WERI-Rb-1 (cell line): Measurements from ENCODE around the gene INPP5J.

Experiments
- DNase-seq: peaks from one replicate; pipeline ENCODE4 v3.0.0-alpha.2; 2020
- H3K27ac ChIP-seq: fragments of 250-450 bp; sonication (Bioruptor Pico); 2 replicates; pipeline ENCODE4 v1.5.1; 2020; ENCODE audit warnings: mild to moderate bottlenecking, moderate library complexity
- H3K27me3 ChIP-seq: fragments of 250-450 bp; sonication (Bioruptor Pico); 2 replicates; pipeline ENCODE4 v1.5.1; 2021; ENCODE audit warnings: mild to moderate bottlenecking, low read depth, moderate library complexity; ENCODE audit not compliant: insufficient read depth, severe bottlenecking
- H3K36me3 ChIP-seq: fragments of 250-450 bp; sonication (Bioruptor Pico); 2 replicates; pipeline ENCODE4 v1.5.1; 2020; ENCODE audit warnings: mild to moderate bottlenecking, moderate library complexity
- H3K4me3 ChIP-seq: 2 replicates; pipeline ENCODE4 v1.5.1; 2011; ENCODE audit warnings: low read depth, mild to moderate bottlenecking, control low read depth, low read length
- H3K9me3 ChIP-seq: fragments of 250-450 bp; sonication (Bioruptor Pico); 2 replicates; pipeline ENCODE4 v1.5.1; 2021; ENCODE audit warnings: mild to moderate bottlenecking, moderate library complexity; ENCODE audit not compliant: severe bottlenecking
- CTCF ChIP-seq: IDR thresholded peaks from 2 replicates; pipeline ENCODE4 v1.5.1; 2011; ENCODE audit warnings: low read depth, mild to moderate bottlenecking, control low read depth, inconsistent platforms, low read length

The INPP5J gene

GRCh38 chr22:31118046-31118820 lies 4.5 kb upstream of the INPP5J start:
- no peak for TF ChIP-seq CTCF
- Histone ChIP-seq H3K27me3 (no peaks in the 10 kb centered on the region), H3K9me3 (no peaks in the 10 kb centered on the region), H3K4me3 (no peak overlapping the region), H3K36me3 (no peaks in the 10 kb centered on the region), H3K27ac (peak overlapping the region; percentile 72)
- DNase-seq: no peak

GRCh38 chr22:31119026-31119717 lies 3.6 kb upstream of the INPP5J start:
- TF ChIP-seq CTCF: no peak
- H3K36me3 ChIP-seq: no peaks in the 10 kb centered on the region
- peak; percentile 52 for DNase-seq
- no peak overlapping the region for H3K4me3 ChIP-seq
- H3K27me3 ChIP-seq: no peaks in the 10 kb centered on the region
- H3K9me3 ChIP-seq: no peaks in the 10 kb centered on the region
- peak overlapping the region; percentile 72 for H3K27ac ChIP-seq

- no peak overlapping the region for H3K4me3 ChIP-seq
- no peak for DNase-seq
- TF ChIP-seq CTCF: no peak
- H3K36me3 ChIP-seq: no peaks in the 10 kb centered on the region
- H3K9me3 ChIP-seq: no peaks in the 10 kb centered on the region
- no peaks in the 10 kb centered on the region for H3K27me3 ChIP-seq
- no peak overlapping the region for H3K27ac ChIP-seq
Measured at GRCh38 chr22:31120230-31120629, 2.5 kb upstream of the INPP5J start.

- no peaks in the 10 kb centered on the region for H3K36me3 ChIP-seq
- no peak overlapping the region for H3K4me3 ChIP-seq
- no peak for DNase-seq
- no peaks in the 10 kb centered on the region for H3K27me3 ChIP-seq
- no peaks in the 10 kb centered on the region for H3K9me3 ChIP-seq
- no peak overlapping the region for H3K27ac ChIP-seq
- TF ChIP-seq CTCF: no peak
Measured at GRCh38 chr22:31120642-31121041, 2.1 kb upstream of the INPP5J start.

DNA sequence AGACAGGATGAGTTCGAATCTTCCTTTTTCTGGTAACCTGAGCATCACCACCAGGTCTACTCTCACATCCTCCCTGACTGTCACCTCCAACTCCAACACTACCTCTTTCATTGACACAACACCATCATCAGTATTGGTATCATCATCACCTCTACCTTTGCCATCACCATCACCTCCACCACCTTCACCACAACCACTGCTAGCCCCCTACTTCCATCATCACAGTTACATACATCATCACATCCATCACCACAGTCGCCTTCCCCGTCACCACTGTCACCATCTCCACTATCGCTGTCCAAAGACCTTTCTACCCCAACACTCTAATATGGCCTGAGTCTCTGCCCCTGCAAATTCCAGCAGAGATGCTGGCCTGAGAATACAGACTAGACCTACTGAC lies 1.4 kb upstream of the INPP5J start:
- no peak for DNase-seq
- Histone ChIP-seq H3K9me3 (no peaks in the 10 kb centered on the region), H3K27ac (no peak overlapping the region), H3K36me3 (no peaks in the 10 kb centered on the region), H3K4me3 (no peak overlapping the region), H3K27me3 (no peaks in the 10 kb centered on the region)
- TF ChIP-seq CTCF: no peak
